ENCODE measurements around the gene C17orf100. TPM values are rescaled to one million over a fixed set of nuclear protein-coding genes. Genes with fewer than 3 reads are reported as not detected.
"Not testable (repeated sequence)": the region's sequence is repeated elsewhere in the genome, so short reads cannot be mapped to it uniquely, and the experiment has no call there.

The C17orf100 gene
- total RNA-seq, 1 experiment from 2014 or later = 1.9 TPM

DNA sequence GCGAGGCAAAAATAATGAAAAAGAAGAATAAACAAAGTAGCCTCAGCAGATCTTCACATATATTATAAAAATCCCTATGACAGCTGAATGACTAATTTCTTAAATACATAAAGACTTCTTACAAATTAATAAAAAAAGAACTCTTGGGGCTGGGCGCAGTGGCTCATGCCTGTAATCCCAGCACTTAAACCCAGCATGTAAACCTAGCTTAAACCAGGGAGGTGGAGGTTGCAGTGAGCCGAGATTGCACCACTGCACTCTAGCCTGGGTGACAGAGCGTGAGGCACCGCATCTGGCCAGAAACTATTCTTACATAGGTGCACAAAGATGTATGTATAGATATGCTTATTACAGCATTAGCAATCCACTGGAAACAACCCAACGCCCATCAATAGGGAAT, 27.7 kb downstream of the C17orf100 start:
- Histone ChIP-seq H3K27me3 (no peaks in the 10 kb centered on the region), H3K9me3 (no peaks in the 10 kb centered on the region), H3K36me3 (no peaks in the 10 kb centered on the region), H3K4me3 (no peak overlapping the region)
- no peak for DNase-seq

- H3K27me3 ChIP-seq = no peaks in the 10 kb centered on the region
- H3K4me3 ChIP-seq = no peak overlapping the region
- no peaks in the 10 kb centered on the region for H3K36me3 ChIP-seq
- no peak for DNase-seq
- no peaks in the 10 kb centered on the region for H3K9me3 ChIP-seq
Measured at GRCh38 chr17:6681176-6681575, 29.6 kb downstream of the C17orf100 start.

GRCh38 chr17:6681671-6682070, 30.1 kb downstream of the C17orf100 start:
- DNase-seq = no peak
- no peak overlapping the region for H3K4me3 ChIP-seq
- no peaks in the 10 kb centered on the region for H3K36me3 ChIP-seq
- H3K27me3 ChIP-seq = no peaks in the 10 kb centered on the region
- H3K9me3 ChIP-seq = no peaks in the 10 kb centered on the region

DNA sequence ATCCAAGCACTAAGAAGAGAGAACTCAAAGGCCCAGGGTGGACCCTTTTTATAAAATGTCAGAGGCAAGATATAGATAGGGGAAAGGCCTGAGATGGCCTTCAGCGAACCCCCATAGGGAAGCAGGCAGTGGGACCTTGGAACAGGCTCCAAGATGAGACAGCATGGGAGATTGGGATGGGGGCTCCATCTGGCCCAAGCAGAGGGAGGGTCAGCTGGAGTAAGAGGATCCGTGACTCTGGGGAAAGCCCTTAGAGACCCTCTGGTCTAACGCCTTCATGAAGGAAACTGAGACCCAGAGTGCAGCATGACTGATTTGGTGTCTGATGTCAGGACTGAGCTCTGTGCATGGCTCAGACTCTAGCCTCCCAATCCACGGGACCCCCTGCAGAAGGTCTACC, 30.8 kb downstream of the C17orf100 start:
- Histone ChIP-seq H3K4me3 (no peak overlapping the region), H3K36me3 (no peaks in the 10 kb centered on the region), H3K9me3 (no peaks in the 10 kb centered on the region), H3K27me3 (no peaks in the 10 kb centered on the region)
- no peak for DNase-seq

- H3K27me3 ChIP-seq = no peaks in the 10 kb centered on the region
- H3K4me3 ChIP-seq = no peak overlapping the region
- H3K36me3 ChIP-seq = no peaks in the 10 kb centered on the region
- no peaks in the 10 kb centered on the region for H3K9me3 ChIP-seq
- DNase-seq = no peak
Measured at GRCh38 chr17:6683081-6683684, 31.6 kb downstream of the C17orf100 start.

- no peak for DNase-seq
- H3K27me3 ChIP-seq = no peaks in the 10 kb centered on the region
- H3K4me3 ChIP-seq = no peak overlapping the region
- no peaks in the 10 kb centered on the region for H3K36me3 ChIP-seq
- H3K9me3 ChIP-seq = no peaks in the 10 kb centered on the region
Measured at GRCh38 chr17:6683730-6684459, 32.3 kb downstream of the C17orf100 start.

GRCh38 chr17:6684460-6684783, 32.9 kb downstream of the C17orf100 start:
- H3K36me3 ChIP-seq = no peaks in the 10 kb centered on the region
- H3K4me3 ChIP-seq = no peak overlapping the region
- H3K9me3 ChIP-seq = no peaks in the 10 kb centered on the region
- no peaks in the 10 kb centered on the region for H3K27me3 ChIP-seq
- no peak for DNase-seq

- no peak for DNase-seq
- H3K9me3 ChIP-seq = no peaks in the 10 kb centered on the region
- H3K27me3 ChIP-seq = no peaks in the 10 kb centered on the region
- H3K36me3 ChIP-seq = no peaks in the 10 kb centered on the region
- no peak overlapping the region for H3K4me3 ChIP-seq
Measured at GRCh38 chr17:6684881-6685767, 33.6 kb downstream of the C17orf100 start.

DNA sequence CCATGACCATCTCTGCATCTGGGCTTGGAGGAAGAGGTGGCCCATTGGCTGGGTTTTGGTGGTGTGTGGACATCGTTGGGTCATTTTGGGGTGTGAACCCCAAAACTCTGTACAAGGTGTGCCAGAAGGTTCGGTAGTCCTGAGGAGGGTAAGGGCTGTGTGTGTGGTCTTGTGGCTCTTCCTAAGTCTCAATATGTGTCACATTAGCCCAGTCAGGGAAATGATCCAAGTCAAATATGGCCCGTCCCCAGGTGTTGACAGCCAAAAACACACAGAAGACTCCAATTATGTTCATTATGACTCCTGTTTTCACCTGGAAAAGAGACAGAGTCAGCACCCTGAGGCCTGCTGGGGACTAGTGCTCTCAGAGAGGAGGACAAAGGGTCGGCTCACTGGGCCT, 34.5 kb downstream of the C17orf100 start:
- Histone ChIP-seq H3K9me3 (no peaks in the 10 kb centered on the region), H3K36me3 (no peaks in the 10 kb centered on the region), H3K4me3 (no peak overlapping the region), H3K27me3 (no peaks in the 10 kb centered on the region)
- no peak for DNase-seq

GRCh38 chr17:6688944-6689343, 37.4 kb downstream of the C17orf100 start:
- no peak for DNase-seq
- H3K27me3 ChIP-seq = no peaks in the 10 kb centered on the region
- H3K36me3 ChIP-seq = no peaks in the 10 kb centered on the region
- H3K4me3 ChIP-seq = no peak overlapping the region
- no peaks in the 10 kb centered on the region for H3K9me3 ChIP-seq

GRCh38 chr17:6690641-6691040, 39.1 kb downstream of the C17orf100 start:
- DNase-seq = no peak
- Histone ChIP-seq H3K4me3 (no peak overlapping the region), H3K9me3 (no peaks in the 10 kb centered on the region), H3K36me3 (no peaks in the 10 kb centered on the region), H3K27me3 (no peaks in the 10 kb centered on the region)

- Histone ChIP-seq H3K4me3 (no peak overlapping the region), H3K9me3 (no peaks in the 10 kb centered on the region), H3K27me3 (no peaks in the 10 kb centered on the region), H3K36me3 (no peaks in the 10 kb centered on the region)
- DNase-seq = no peak
Measured at GRCh38 chr17:6691546-6691945, 40.0 kb downstream of the C17orf100 start.

DNA sequence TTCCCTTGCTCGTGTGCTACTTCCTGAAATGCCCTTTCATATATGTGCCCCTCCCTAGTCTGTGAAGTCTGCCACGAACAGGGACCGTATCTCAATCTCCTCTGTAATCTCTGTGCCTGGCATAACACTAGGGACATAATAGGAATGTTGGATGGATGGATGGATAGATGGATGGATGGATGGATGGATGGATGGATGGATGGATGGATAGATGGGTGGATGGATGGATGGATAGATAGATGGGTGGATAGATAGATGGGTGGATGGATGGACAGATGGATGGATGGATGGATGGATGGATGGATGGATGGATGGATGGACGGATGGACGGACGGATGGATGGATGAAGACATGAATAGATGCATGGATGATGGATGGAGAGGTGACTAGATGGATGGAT, 40.4 kb downstream of the C17orf100 start:
- H3K9me3 ChIP-seq, H3K36me3 ChIP-seq, H3K4me3 ChIP-seq, DNase-seq, H3K27me3 ChIP-seq: not testable (repeated sequence)

- no peak overlapping the region for H3K4me3 ChIP-seq
- DNase-seq = no peak
- no peaks in the 10 kb centered on the region for H3K27me3 ChIP-seq
- no peaks in the 10 kb centered on the region for H3K36me3 ChIP-seq
- no peaks in the 10 kb centered on the region for H3K9me3 ChIP-seq
Measured at GRCh38 chr17:6695051-6695450, 43.5 kb downstream of the C17orf100 start.

DNA sequence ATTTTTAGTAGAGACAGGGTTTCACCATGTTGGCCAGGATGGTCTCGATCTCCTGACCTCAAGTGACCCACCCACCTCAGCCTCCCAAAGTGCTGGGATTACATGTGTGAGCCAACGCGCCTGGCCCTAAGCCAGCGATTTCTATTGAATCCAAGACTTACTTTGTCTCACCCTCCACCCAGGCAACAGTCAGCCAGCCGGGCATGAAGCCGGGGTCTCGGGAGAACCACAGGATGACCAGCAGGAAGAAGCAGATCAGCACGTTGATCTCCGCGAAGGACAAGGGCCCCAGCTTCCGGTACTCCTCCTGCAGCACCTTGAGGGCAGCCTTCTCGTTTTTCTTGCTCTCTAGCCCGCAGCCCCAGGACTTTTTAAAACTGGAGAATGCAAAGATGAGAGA, 44.0 kb downstream of the C17orf100 start:
- no peaks in the 10 kb centered on the region for H3K9me3 ChIP-seq
- no peaks in the 10 kb centered on the region for H3K27me3 ChIP-seq
- no peaks in the 10 kb centered on the region for H3K36me3 ChIP-seq
- no peak overlapping the region for H3K4me3 ChIP-seq
- no peak for DNase-seq

DNA sequence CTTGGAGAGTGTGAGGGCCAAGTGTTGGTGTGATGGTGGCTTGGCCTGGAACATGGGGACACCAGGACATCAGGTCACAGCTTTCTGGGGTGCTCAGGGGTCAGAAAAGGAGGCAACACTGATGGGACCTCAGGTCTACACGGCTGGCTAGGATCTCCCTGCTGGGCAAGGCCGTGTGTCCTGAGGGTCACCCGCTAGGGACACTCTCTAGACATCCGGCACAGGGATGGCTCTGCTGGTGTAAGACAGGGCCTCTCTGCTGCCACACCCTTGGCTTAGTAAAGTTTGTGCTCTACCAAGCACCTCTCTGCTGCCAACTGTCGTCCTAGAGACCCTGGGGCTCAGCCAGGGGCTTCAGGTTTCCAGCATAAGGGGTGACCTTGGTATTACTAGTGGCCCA, 45.3 kb downstream of the C17orf100 start:
- H3K9me3 ChIP-seq = no peaks in the 10 kb centered on the region
- no peak for DNase-seq
- H3K36me3 ChIP-seq = no peaks in the 10 kb centered on the region
- H3K4me3 ChIP-seq = no peak overlapping the region
- no peaks in the 10 kb centered on the region for H3K27me3 ChIP-seq

DNA sequence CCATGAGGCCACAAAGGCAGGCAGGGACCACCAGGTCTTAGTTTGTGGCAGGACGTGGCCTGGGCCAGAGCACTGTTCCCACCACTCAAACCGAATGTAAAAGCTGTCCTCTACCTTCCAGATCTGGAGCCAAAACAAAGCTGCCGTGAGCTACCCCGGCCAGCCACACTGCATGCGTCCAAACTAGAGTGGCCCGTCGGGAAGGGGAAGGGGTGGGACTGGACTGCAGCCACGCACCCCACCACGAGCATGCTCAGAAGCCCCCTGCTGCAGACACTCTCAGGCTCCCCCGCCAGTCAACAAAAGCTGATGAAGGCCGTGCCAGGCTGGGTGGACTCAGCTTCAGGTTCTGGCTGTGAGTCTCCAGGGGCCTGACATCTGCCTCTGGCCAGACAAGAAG, 46.4 kb downstream of the C17orf100 start:
- no peak overlapping the region for H3K4me3 ChIP-seq
- no peaks in the 10 kb centered on the region for H3K27me3 ChIP-seq
- H3K36me3 ChIP-seq = no peaks in the 10 kb centered on the region
- no peaks in the 10 kb centered on the region for H3K9me3 ChIP-seq
- no peak for DNase-seq

Data from MG63 (cell line).